HG03575 (cell line): ENCODE measurements around the gene TOX3.

Experiments
- ATAC-seq: cut with Tn5 transposase; IDR thresholded peaks from one replicate; pipeline ENCODE4 v1.9.1; 2021; ENCODE audit not compliant: unreplicated experiment, insufficient number of reproducible peaks, low FRiP score; ENCODE audit errors: extremely low read depth

The TOX3 gene

GRCh38 chr16:52498328-52499059 is 48.4 kb downstream of the TOX3 start:
- no peak for ATAC-seq

DNA sequence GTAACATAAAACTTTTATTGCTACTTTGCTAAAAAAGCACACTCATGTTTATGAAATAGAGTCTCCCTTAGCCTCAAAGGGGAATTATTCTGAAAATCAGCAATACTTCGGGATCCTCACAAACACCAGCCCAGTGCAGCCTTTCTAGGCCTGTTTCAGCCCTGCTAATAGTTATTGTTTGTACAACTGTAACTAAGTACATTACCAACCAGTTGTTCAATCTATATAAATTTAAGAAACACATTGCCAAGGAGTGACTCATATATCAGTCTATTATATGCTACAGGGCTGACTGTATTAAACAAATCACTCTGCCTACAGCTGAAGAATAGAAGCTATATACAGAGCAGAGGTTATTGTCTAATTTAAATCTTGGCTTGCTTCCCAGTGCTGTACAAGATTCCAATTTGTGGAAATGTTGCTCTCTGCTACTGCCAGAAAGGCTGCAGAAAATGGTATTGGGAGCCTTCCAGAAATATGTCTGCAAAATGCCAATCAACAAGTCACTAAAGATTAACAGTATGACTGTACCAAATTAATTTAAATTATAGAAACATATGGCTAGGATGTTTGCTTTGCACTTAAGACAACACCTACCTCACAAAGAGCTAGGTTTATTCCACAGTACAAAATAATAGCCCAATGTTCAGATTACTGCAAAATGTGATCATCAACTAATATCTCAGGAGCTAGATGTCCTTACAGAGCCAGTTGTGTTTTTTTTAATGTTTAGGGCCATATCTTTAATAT is 49.7 kb downstream of the TOX3 start:
- ATAC-seq = no peak

GRCh38 chr16:52496051-52496876 is 50.7 kb downstream of the TOX3 start:
- ATAC-seq = no peak

DNA sequence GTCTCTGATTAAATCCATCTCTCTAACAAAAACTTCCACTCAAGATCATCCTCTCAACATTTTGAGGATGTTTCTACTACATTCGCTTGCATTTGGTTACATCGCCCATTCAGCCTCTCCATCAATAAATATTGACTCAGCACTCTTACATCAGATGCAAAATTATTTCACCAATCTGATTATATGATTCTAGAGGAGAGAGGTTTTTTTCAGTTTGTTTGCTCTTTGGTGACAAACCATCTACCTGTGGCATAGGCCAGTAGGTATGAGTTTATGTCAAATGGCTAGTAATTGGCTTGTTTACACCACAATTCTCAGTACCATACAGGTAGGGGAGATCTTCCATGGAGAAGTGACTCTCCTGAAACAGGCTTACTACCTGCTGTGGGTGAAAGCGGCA is 52.3 kb downstream of the TOX3 start:
- ATAC-seq = no peak

DNA sequence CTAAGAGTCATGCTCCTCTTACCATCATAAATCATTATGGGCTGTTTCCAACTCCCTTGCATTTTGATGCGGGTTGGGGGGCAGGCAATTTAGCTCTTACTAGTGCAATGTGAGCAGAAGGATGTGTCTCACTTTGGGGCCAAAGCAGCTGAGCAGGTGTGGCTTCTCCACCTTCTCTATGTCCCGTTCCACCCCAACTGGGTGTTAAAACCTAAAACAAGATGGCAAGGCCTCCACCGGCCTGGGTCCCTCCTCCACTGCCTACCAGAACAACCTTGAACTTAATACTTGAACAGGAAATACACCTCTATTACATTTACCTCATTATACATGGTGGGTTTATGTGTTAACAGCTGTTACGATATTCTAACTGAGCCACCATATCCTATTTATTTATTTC is 52.8 kb downstream of the TOX3 start:
- ATAC-seq = no peak

DNA sequence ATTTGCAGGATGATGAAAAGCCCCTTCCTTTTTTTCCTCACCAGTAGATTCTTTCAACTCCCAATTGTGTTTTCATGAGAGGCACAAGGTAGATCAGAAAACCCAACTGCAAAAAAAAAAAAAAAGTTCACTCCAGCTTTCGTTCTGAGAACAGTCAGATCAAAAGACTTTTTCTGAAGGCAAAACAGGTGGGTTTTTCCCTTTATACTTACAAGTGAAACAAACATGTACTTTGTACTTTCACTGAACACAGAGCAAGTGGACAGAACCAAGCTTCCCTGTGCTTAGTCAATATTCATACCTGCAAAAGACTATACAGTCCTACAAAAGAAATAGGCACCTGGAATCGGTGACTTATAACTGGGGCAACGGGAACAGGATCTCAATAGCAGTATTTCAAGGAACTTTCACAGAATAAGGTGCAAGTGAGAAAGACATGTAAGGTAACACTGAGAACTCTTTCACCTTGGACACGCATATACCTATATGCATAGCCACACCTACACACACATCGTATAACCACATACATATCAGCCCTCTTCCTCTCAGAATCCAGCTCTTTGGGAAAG is 54.1 kb downstream of the TOX3 start:
- no peak for ATAC-seq

GRCh38 chr16:52491216-52491615 is 55.7 kb downstream of the TOX3 start:
- ATAC-seq = no peak

GRCh38 chr16:52489894-52490293 is 57.0 kb downstream of the TOX3 start:
- no peak for ATAC-seq

GRCh38 chr16:52488837-52489289 is 58.1 kb downstream of the TOX3 start:
- ATAC-seq = no peak

DNA sequence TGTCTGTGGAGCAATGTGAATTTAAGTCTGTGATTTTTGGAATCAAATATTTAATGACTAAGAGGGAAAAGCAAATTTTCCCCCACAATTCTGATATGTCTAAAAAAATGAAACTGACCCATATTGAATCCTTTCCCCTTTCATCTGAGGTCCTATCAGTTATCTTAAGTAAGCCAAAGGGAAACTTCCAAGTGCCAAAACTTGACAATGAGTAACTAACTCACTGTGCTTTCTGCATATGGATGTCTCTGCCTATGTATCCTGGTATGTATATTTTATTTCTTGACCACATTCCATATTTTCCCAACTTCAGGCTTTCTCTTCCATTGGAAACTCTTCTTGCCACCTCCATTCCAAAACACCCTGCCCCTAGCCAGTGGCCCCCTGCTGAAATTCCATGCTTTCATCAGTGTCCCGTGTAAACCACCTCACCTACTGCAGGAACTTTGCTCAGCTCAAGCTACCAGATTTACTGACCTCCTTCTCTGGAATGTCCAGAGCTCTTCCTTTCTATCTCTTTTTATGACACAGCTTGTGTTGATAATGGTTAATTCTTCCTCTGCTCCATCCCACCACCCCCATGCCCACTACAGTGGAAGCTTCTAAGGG is 59.0 kb downstream of the TOX3 start:
- no peak for ATAC-seq

GRCh38 chr16:52480237-52480636 is 66.7 kb downstream of the TOX3 start:
- ATAC-seq = no peak

GRCh38 chr16:52476111-52476510 is 70.8 kb downstream of the TOX3 start:
- ATAC-seq = no peak

DNA sequence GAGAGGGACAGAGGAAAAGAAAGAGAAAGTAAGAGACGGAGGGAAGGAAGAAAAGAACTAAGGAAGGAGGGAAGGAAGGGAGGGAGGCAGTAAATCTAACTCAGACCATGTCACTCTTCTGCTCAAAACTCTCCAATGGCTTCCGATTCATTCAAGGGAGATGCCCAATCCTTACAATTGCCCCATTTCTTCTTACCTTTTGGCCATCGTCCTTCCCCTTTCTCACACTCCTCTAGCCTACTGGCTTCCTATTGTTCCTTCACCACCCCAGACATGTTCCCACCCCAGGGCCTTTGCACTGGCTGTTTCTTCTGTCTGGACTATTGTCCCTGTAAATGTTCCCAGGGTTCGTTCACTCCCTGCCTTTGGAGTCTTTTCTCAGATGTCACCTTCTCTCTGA is 72.3 kb downstream of the TOX3 start:
- no peak for ATAC-seq

DNA sequence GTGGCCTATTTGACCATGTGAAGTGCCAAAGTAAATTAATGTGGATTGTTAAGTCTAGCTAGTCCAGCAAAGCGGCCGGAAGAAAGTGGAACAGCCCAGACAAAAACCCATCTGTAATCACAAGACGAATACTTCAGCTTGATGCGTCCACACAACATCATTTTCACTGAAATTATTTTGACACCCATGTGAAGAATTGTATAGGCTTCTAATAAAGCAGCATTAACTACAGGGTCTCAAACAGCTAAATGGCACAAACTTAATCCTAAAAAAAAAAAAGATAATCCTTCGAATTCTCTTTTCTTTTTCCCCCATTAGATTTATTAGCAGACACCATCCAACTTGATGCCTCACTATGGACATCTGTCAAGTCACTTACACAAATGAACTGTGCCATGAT is 73.8 kb downstream of the TOX3 start:
- ATAC-seq = no peak

GRCh38 chr16:52471650-52472370 is 75.1 kb downstream of the TOX3 start:
- no peak for ATAC-seq

- ATAC-seq = no peak
These were observed 76.4 kb downstream of the TOX3 start for GRCh38 chr16:52470585-52470984.

GRCh38 chr16:52469775-52470174 is 77.2 kb downstream of the TOX3 start:
- ATAC-seq = no peak

GRCh38 chr16:52469091-52469490 is 77.9 kb downstream of the TOX3 start:
- ATAC-seq = no peak
